DMS114 treated with DMSO at 0.1 percent for 48 hours (cell line): ENCODE data around the gene TAF4.
"Not testable (repeated sequence)": the region's sequence is repeated elsewhere in the genome, so short reads cannot be mapped to it uniquely, and the experiment has no call there.

Source experiments
- DNase-seq: peaks from one replicate; lab custom pipeline; 2025; ENCODE audit not compliant: unreplicated experiment; lab: John Stamatoyannopoulos, UW

The TAF4 gene

GRCh38 chr20:61982191-61982950 lies 83.3 kb downstream of the TAF4 start:
- DNase-seq = no peak

- DNase-seq = not testable (repeated sequence)
Measured at GRCh38 chr20:61981691-61982090, 84.0 kb downstream of the TAF4 start.

GRCh38 chr20:61980647-61981583 lies 84.8 kb downstream of the TAF4 start:
- DNase-seq = no peak

- no peak for DNase-seq
Measured at GRCh38 chr20:61979701-61980635, 85.7 kb downstream of the TAF4 start.

GRCh38 chr20:61979090-61979489 lies 86.6 kb downstream of the TAF4 start:
- no peak for DNase-seq

- no peak for DNase-seq
Measured at GRCh38 chr20:61978491-61978890, 87.2 kb downstream of the TAF4 start.

- DNase-seq = no peak
Measured at GRCh38 chr20:61977419-61977786, 88.3 kb downstream of the TAF4 start.

- no peak for DNase-seq
Measured at GRCh38 chr20:61976644-61977418, 88.8 kb downstream of the TAF4 start.

- no peak for DNase-seq
Measured at GRCh38 chr20:61976263-61976643, 89.4 kb downstream of the TAF4 start.

- no peak for DNase-seq
Measured at GRCh38 chr20:61975407-61976129, 90.1 kb downstream of the TAF4 start.

GRCh38 chr20:61974357-61974665 lies 91.4 kb downstream of the TAF4 start:
- DNase-seq = no peak

- no peak for DNase-seq
Measured at GRCh38 chr20:61973515-61974356, 91.9 kb downstream of the TAF4 start.

- no peak for DNase-seq
Measured at GRCh38 chr20:61972636-61973508, 92.8 kb downstream of the TAF4 start.

GRCh38 chr20:61971595-61971994 lies 94.1 kb downstream of the TAF4 start:
- not testable (repeated sequence) for DNase-seq

- no peak for DNase-seq
Measured at GRCh38 chr20:61970357-61970756, 95.3 kb downstream of the TAF4 start.

- no peak for DNase-seq
Measured at GRCh38 chr20:61969806-61970205, 95.9 kb downstream of the TAF4 start.

- DNase-seq = no peak
Measured at GRCh38 chr20:61968932-61969331, 96.7 kb downstream of the TAF4 start.
